Skeletal muscle cell (primary cell): ENCODE results near the gene NFIB.

ENCODE experiments used
- DNase-seq: peaks from one replicate; pipeline ENCODE4 v3.0.0-alpha.2; 2010; ENCODE audit warnings: low read depth
- H3K4me3 ChIP-seq: 2 replicates; pipeline ENCODE4 v1.5.1; 2011; ENCODE audit warnings: low read depth, mild to moderate bottlenecking, control low read depth, low read length, moderate library complexity

NFIB gene

DNA sequence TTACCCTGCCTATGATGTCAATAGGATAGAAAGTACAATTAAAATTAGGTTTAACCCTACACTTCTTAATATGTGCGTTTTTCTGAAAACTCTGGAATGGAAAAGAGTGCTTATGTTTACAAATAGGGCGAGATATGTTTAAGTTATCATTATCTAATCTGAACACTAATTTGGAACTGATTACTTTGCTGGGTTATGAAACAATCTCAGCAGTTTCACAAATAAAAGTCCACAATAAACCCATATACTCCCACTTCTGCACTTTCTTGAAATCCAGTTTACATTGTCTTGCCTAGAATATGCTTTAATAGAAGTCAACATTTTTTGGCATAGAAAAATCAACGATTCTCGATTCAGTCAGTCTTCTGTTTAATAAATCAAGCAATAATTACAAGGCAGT lies 236.3 kb downstream of the NFIB start:
- no peak for DNase-seq
- no peak overlapping the region for H3K4me3 ChIP-seq

DNA sequence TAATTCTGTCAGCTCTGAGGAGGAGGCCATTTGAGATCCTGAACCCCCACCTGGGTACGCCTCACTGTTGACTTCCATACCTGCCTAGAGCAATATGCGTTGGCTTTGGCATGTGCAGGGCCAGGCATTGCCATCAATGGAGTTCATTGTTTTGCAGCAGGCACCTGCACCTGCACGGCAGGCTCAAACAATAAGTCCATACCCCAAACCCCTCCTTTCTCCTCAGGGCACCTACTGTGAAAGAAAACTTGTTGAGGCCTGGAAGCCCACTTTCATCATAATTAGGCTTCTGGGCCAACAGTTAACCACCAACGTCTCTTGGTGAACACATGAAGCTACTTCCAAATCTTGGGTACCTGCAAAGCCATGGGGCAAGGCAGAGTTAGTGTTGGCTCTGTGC lies 238.7 kb downstream of the NFIB start:
- H3K4me3 ChIP-seq: no peak overlapping the region
- no peak for DNase-seq

DNA sequence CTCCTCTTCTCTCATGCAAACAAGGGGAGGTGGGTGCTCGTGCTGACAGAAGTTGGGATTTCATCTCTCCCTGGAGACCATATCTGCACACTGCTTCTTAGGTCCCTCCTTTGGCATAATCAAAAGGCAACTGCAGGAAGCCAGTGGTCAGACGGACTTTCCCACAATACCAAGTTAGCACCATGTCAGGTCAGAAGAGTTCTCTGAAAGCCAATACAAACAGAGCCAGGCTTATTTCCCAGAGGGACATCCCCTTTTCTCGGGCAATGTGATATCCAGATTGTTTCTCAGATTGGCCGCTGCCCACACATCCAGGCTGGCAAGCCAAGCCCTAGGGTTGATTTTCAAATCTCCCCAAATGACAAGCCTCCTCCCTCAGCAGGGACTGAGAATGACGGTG lies 241.1 kb downstream of the NFIB start:
- no peak for DNase-seq
- H3K4me3 ChIP-seq: no peak overlapping the region

DNA sequence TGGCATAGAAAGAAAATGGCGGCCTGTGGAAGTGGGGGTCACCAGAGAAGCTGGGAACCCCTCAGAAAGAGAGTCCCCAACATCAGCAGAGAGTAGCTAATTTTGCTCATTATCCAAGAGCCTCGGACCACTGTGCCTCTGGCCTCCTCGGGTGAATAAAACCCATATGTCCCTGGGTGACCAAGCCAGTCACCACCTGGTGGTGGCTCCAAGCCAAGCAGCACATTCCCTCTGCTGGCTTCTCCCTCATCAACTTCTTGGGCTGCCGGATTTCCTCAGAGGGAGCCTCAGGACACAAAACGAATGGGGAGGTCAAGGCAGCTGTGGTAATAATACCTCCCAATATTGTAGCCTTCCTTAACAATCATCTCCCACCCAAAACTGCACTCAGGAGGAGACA lies 242.5 kb downstream of the NFIB start:
- H3K4me3 ChIP-seq: no peak overlapping the region
- DNase-seq: no peak

DNA sequence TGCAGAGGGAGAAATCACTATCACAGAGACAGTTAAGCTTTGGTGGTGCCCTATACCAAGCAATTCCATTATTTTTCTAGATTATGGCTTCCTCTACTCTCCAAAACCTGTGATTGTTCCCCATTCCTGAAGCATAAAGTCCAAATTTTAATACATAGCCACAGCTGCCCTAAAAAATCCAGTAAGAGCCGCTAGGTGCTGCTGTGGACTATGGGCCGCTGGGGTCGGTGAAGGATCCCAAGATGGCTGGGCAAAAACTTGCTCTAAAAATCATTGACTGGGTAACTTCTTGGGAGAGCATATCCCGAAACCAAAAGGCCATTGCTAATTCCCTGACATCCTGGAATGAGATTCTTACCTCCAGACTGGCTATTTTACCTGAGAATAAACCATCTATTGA lies 245.3 kb downstream of the NFIB start:
- no peak for DNase-seq
- no peak overlapping the region for H3K4me3 ChIP-seq

DNA sequence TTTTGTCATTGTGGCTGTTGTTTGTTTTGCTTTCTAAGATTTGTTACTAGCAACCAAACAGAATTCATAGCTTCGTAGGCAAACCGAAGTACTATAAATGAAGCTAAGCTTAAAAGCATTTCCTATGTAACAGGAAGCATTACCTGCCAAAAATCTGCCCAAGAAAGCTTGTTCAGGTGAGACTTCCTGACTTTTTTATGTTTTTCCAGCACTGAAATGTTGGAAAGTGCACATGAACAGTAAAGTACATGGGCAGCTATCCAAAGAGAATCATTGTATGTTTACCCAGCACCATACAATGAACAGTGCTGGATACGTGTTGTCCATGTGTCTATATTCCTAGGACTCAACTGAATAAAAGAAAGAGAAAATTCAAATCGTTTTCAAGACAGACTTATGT lies 247.1 kb downstream of the NFIB start:
- no peak overlapping the region for H3K4me3 ChIP-seq
- no peak for DNase-seq

DNA sequence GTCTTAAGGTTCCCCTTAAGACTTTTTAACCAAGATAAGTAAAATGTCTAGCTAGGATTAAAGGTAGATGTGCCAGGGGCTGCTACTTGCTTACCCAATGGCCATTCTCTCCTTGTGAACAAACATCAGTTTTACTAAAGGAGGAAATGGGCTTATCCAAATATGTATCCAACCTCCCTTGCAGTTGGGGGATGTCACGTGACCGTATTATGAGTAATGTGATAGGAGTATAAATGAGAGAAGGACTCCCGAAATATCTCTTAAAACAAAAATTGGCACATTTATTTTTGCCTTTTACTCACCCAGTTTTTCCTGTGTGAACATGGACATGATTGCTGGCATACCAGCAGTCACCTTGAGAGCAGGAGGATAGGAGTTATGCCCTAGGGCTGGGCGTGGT lies 247.9 kb downstream of the NFIB start:
- no peak for DNase-seq

DNA sequence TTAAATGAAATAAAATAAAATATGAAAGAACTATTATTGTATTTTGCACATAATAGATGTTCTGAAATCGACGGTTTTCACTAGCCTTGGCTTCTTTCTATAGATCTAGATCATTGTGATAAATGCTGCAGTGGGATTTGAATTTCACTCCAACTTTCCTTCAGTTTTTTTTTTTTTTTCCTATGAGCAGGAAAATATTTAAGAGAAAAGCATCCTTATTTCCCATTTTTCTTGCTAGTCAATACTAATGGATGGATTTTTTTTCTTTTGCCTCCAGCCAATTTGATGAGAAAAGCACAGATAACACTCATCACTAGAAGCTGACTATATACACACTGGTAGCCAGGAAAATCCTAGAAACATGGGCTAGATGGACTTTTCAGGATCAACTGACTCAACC lies 249.0 kb downstream of the NFIB start:
- no peak for DNase-seq
- H3K4me3 ChIP-seq: no peak overlapping the region

More for the DNA sequence above, 247.9 kb downstream of the NFIB start:
- no peak overlapping the region for H3K4me3 ChIP-seq

DNA sequence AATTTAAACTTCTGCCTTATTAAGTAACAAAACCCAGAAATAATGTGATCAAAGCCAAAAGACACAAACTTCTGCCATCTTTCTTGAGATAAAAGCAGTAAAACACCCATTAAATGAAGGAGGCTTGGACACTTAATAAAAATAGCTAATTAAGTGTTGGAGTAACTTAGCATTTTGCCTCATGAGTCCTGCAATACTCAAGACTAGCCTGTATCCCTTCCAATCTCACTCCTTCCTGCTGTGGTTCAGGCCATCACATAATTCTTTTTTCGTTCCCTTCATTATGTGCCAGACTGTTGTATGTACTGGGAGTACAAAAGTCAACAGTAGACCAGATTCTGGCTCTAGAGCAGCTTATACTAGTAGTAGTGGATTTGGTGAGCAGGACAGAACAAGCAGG lies 250.2 kb downstream of the NFIB start:
- H3K4me3 ChIP-seq: no peak overlapping the region
- DNase-seq: no peak

DNA sequence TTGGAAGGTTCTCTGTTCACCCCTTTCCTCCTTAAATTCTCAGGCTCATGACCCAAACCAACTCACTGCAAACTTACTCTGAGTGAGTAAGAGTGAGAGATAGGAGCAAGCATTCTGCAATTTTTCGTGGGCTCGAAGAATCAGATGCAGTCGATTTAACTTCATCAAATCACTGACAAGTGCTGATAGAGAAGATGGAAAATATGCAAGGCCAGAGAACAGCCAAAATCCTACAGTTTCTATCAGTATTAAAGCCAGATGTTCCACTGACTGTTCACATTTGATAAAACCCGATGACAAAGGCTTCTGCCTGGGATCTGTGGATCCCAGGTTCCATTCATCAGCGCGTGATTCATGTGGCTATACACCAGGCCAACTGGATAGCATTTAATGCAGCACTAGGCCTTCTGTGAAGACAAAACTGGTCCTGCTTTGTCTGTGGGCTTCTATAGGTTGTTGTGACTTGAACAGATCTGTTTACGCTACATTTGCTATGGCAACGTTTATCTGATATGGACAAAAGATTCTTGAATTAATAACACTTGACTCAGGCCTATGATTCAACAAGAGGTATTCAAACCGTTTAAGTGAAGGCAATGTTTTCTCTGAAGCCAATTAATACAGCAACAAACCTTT lies 251.2 kb downstream of the NFIB start:
- DNase-seq: no peak
- H3K4me3 ChIP-seq: no peak overlapping the region

DNA sequence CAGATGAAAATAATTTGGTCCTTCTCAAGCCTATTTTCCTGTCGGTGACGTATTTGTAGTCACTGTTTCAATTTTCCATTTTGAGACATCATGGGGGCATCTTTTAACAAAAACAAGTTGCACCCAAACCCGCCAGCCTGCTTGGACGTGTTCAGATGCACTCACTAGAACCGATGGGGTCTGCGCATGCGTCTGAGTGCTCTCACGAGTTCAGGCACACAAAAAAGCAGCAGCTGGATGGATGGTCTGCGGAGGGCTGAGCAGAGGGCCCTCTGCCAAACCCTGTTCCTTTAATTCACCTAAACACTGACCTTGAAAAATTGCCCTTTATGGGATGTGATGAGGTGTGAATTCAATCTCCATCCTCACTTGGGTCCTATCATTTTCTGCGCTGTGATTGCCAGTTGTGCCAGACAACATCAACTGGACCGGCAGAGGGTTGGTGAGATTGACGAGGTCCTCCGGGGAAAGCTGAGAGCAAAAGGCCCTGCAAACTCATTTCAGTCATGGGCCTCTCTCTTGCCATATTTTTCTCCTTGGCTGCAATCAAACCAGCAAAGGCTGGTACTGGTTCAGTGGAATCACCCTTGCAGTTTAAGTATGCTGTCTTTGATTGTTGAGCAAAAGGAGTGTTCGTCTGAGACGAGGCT lies 251.9 kb downstream of the NFIB start:
- H3K4me3 ChIP-seq: no peak overlapping the region
- DNase-seq: no peak

DNA sequence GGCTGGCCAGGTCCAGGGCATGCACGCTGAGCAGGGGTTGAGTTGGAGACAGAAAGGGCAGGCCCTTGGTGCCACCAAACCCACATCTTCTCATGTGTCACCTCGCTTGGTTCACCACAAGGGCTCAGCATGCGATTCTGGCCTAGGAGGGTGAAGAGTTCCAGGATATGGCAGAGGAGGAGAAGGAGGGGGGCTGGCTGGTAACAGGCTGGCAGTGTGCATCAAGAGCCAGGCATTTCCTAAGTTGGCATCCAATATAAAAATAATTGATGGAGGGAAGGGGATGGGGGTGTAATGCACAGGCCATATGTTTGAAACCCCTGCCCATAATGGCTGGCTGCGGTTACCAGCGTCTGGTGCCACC lies 255.6 kb downstream of the NFIB start:
- no peak overlapping the region for H3K4me3 ChIP-seq
- no peak for DNase-seq

DNA sequence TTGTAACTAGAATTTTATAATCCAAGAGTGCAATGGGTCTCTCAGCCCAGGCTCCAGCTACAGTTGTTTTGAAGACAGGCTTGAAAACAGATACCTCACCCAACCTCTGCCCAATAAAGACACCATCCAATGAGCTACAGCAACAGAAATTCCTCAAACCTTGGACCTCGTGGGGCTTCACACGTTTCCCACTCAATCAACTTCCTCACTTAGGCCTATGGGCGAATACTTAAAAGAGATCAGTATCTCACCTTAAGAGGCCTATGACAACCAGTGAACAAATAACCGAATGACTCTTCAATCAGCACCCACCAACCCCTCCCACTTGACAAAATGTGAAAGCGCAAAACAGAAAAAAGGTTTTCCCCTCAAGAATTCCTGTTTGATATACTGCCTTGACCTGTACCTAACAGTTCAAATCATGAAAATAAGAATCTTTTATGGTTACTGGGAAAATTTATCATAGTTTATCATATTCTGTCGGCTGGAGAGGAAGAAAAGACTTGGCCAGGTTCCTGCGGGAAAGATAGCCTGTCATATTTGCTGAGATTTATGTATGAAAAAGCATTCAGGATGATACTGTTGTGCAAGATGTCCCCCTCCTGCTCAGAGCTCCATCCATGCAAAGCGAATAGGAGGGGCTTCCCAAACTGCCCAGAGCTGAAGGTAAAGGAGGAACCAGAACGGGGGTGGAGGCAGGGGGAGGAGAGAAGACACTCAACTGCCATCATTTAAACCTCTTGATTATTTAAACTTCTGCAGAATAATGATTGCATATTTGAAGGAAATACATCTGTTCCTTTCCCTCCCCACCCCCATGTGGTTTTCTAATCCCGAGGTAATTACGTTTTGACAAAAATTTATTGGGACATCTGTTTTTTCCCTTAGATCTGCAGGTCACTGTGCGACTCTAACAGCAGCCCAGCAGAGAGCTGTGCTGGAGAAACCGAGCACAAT lies 256.3 kb downstream of the NFIB start:
- H3K4me3 ChIP-seq: no peak overlapping the region
- DNase-seq: no peak

DNA sequence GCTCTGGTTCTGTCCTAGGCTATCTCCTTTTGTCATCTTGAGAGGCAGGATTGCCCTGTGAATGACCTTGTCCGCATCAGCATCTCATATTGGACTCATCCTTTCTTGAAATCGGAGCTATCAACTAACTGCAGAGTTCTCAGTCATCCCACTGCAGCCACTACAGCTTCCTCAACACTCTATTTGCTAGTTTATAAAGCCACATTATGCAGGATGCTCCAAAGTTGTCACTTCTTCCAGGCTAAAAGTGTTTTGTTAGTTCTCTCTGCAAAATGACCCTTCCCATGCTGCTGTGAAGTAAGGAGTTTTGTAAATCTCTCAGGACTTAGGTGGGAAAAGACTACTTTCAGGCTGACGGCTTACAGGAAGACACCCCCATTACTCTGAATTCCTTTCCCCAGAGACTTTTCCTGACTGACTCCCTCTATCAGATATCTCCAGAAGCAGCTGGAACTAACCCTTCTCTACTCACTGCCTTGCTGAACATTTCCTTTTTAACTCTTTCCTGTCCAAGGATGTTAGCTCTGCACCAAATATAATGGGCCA lies 257.6 kb downstream of the NFIB start:
- no peak overlapping the region for H3K4me3 ChIP-seq
- DNase-seq: no peak

DNA sequence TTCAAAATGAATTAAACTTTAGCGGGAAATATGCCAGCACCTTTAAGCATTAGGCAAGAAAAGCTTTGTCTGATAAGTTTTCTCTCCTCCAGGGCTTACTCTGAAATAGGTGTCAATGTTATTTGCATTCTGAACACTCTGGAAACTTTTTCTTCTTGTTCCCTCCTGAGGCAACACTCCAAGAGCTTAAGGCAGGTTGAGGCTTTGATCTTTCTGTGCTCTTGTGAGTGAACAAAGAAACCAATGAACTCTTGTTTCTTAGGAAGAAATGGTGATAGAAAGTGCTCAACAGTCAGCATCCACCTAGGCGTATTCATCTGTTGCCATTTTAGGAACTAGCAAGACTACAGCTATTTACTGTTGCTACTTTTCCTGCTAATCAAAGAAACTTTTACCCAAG lies 259.8 kb downstream of the NFIB start:
- no peak for DNase-seq
- H3K4me3 ChIP-seq: no peak overlapping the region

DNA sequence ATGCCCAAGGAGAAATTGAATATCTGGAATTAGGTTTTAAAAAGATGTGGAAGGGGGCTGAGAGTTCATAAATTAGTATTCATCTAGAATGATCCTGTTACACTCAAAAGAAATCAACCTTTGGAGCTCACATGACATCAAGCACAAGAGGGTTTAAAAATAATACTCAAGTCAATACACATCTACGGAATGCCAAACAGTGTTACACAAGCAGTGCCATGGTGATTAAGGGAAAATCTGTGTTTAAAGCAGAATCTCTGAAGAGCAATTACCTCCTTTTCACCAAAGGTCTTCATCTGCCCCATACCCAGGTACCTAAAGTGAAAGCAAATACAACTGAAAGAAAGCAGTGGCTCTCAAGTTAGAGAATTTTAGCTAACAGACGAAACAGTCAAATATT lies 261.6 kb downstream of the NFIB start:
- DNase-seq: no peak
- no peak overlapping the region for H3K4me3 ChIP-seq

DNA sequence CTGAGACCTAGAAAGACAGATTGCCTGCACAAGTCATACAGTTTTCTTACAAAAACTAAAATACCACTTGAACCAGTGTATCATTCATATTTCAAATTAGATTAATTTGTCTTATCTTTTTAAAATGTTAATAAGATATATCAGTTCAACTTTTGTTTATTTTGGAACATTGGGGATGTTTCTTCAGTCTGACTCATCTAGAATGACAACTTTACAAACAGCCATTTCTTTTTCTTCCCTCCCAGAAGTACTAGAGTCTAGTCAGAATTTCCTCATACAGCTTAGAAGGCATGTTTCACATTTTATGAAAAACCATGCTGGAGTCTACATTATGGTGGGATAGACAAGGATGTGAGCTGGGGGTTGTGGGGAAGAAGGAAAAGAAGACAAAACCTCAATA lies 262.5 kb downstream of the NFIB start:
- DNase-seq: no peak
- no peak overlapping the region for H3K4me3 ChIP-seq

DNA sequence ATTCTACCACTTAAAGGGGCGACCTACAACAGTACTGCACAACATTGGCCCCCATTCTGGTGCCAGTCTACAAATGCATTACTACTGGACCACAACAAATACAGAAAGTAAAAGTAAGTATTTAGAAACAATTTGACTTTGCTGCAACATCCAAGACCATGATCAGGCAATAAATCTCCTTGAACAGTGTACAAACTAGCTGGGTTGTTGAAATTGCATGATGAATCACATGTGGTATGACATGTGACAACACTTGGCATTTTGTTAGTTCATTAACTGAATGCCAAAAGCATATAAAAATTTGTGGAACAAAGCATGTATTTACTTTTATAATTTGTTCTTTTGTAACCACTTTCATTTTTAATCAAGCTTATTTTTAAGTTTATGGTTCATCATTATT lies 270.5 kb downstream of the NFIB start:
- DNase-seq: no peak
- H3K4me3 ChIP-seq: no peak overlapping the region

DNA sequence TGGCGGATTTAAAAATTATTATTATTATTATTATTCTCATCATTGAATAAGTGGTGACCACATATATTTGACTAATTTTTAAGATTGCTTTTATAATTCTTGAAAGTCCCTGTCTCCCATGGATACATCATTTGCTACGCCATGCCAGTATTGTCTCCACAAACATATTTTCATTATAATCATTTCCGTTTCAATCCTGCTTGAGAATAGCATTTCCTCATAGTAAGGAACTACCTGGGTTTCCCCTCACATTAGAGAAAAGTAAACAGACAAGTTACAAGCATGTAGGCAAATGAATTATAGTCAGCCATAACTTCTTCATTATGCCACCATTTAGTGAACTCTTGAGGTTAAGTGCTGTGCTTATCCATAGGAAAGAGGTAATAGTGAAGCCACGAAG lies 276.6 kb downstream of the NFIB start:
- DNase-seq: no peak
- no peak overlapping the region for H3K4me3 ChIP-seq

DNA sequence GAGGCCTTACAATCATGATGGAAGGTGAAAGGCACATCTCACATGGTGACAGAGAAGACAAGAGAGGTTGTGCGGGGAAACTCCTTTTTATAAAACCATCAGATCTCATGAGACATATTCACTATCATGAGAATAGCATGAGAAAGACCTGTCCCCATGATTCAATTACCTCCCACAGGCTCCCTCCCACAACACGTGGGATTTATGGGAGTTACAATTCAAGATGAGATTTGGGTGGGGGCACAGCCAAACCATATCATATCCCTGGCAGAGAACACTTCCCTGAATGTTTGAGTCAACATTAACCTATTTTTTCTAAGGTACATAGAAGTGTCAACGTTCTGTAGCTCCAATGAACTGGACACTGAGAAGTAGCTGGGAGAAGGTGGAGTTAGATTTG lies 280.9 kb downstream of the NFIB start:
- no peak overlapping the region for H3K4me3 ChIP-seq
- DNase-seq: no peak
